ENCODE measurements around the gene EP300. TPM values are rescaled to one million over a fixed set of nuclear protein-coding genes. Genes with fewer than 3 reads are reported as not detected.

Gene EP300
- total and polyA plus RNA-seq, 2 of the 8 experiments (the other 6 are each of a cell fraction or from before 2014, with no cell fraction given) = 39.5 to 109 TPM

GRCh38 chr22:41175546-41175945 lies 83.2 kb downstream of the EP300 start (continued):
- TF ChIP-seq CHD7 (IDR thresholded peaks at IDR 0.05; ENCODE audit: insufficient replicate concordance, low read length) = no peak
- TF ChIP-seq SP1 (IDR thresholded peaks at IDR 0.05; ENCODE audit: low read depth, low read length) = no peak
